CD4-positive, CD25-positive, alpha-beta regulatory T cell (primary cell): ENCODE measurements around the gene MCM10. TPM values are rescaled to one million over a fixed set of nuclear protein-coding genes. Genes with fewer than 3 reads are reported as not detected.
A peak's percentile ranks its signal among the peaks of the same experiment; 100 is the strongest.

ENCODE experiments used
- ATAC-seq, 2 donors: fragments of 150-1000 bp; cut with Tn5 transposase; one replicate each; pipeline ENCODE4 v1.10.0; 2021; ENCODE audit warnings: low read depth in 2 of 2, moderate number of reproducible peaks in 2 of 2, moderate library complexity in 1 of 2
- DNase-seq, 3 donors: peaks; one replicate each; pipeline versions ENCODE4 v3.0.0 to v3.0.0-alpha.2; 2012 to 2022; ENCODE audit warnings: mixed read lengths in 1 of 3
- H3K27ac ChIP-seq: one replicate; pipeline ENCODE4 v1.7.0; 2013; ENCODE audit warnings: mild to moderate bottlenecking, low read length; ENCODE audit not compliant: insufficient read depth, poor library complexity, severe bottlenecking
- H3K27me3 ChIP-seq: one replicate; pipeline ENCODE4 v1.7.0; 2013; ENCODE audit warnings: low read length; ENCODE audit not compliant: control insufficient read depth, insufficient read depth
- H3K36me3 ChIP-seq: one replicate; pipeline ENCODE4 v1.7.0; 2013; ENCODE audit warnings: mild to moderate bottlenecking, low read length, moderate library complexity; ENCODE audit not compliant: control insufficient read depth, insufficient read depth
- H3K4me1 ChIP-seq: 2 replicates; pipeline ENCODE4 v1.7.0; 2013; ENCODE audit warnings: mild to moderate bottlenecking, low read length; ENCODE audit not compliant: insufficient read depth, control insufficient read depth, poor library complexity, severe bottlenecking
- H3K4me3 ChIP-seq: one replicate; pipeline ENCODE4 v1.7.0; 2013; ENCODE audit warnings: low read depth, mild to moderate bottlenecking, low read length, moderate library complexity
- H3K9me3 ChIP-seq, 2 experiments: 1 replicate in 1 of 2; 2 replicates in 1 of 2; pipeline ENCODE4 v1.7.0; 2013; ENCODE audit warnings: low read length in 2 of 2, mild to moderate bottlenecking in 1 of 2, moderate library complexity in 1 of 2; ENCODE audit not compliant: control insufficient read depth in 2 of 2
- H3K27ac Mint-ChIP-seq, 3 donors: one replicate each; pipeline ENCODE4 v1.8.0; 2020 to 2022; ENCODE audit warnings: mild to moderate bottlenecking in 3 of 3, mixed read lengths in 3 of 3, moderate library complexity in 2 of 3
- H3K27me3 Mint-ChIP-seq: one replicate; pipeline ENCODE4 v1.8.0; 2022; ENCODE audit warnings: mild to moderate bottlenecking, mixed read lengths
- H3K36me3 Mint-ChIP-seq: one replicate; pipeline ENCODE4 v1.8.0; 2020; ENCODE audit warnings: mixed read lengths
- H3K4me1 Mint-ChIP-seq, 4 donors: one replicate each; pipeline ENCODE4 v1.8.0; 2020 to 2022; ENCODE audit warnings: mixed read lengths in 4 of 4, mild to moderate bottlenecking in 1 of 4
- H3K4me3 Mint-ChIP-seq, 4 donors: one replicate each; pipeline ENCODE4 v1.8.0; 2020 to 2022; ENCODE audit warnings: mild to moderate bottlenecking in 4 of 4, mixed read lengths in 4 of 4, moderate library complexity in 3 of 4
- H3K9me3 Mint-ChIP-seq, 7 donors: one replicate each; pipeline ENCODE4 v1.8.0; 2020 to 2022; ENCODE audit warnings: mixed read lengths in 7 of 7, mild to moderate bottlenecking in 3 of 7, moderate library complexity in 2 of 7
- polyA plus RNA-seq, 4 donors: library from polyadenylated mRNA; unstranded; fragments of 300-500 nt; fragmentation: Illumina TruSeq; gene quantifications; one replicate each; pipeline ENCODE4 v1.2.3, GENCODE V29; 2021
- total RNA-seq: library from RNA; stranded (reverse); gene quantifications from one replicate; pipeline ENCODE4 v1.2.3, GENCODE V29; 2022

The MCM10 gene
- total and polyA plus RNA-seq, 5 donors from 2014 or later, result 0.19 to 2.1 (median 0.52) TPM

DNA sequence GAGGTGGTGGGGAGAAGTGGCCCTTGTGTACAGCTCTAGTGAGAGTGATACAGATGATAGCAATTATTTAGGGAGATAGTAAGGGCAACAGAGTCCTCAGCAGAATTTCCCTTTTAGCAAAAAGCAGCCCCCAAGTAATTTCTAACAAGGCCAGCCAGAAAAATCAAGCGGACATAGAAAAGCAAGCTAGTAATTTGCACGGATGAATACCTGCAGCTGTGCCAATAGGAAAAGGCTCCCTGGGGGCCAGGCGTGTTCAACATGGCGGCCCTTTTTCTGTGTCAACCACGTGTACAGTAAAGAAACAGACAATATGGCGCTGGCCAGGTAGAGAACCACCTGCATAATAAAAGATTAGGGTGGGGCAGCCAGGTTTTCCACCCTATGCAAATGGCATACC is 7.4 kb downstream of the MCM10 start:
- Mint-ChIP-seq H3K9me3 (no peaks in the 10 kb centered on the region), H3K27me3 (no peaks in the 10 kb centered on the region), H3K4me3 (no peak overlapping the region), H3K36me3 (no peaks in the 10 kb centered on the region), H3K27ac (no peak overlapping the region), H3K4me1 (peaks cover 0 to 4% (median 4%) of the 10 kb centered on the region in 4 donors)
- Histone ChIP-seq H3K27ac (no peak overlapping the region), H3K4me3 (no peak overlapping the region), H3K36me3 (no peaks in the 10 kb centered on the region), H3K9me3 (no peaks in the 10 kb centered on the region), H3K27me3 (no peaks in the 10 kb centered on the region), H3K4me1 (no peaks in the 10 kb centered on the region)
- no peak for ATAC-seq
- no peak for DNase-seq

DNA sequence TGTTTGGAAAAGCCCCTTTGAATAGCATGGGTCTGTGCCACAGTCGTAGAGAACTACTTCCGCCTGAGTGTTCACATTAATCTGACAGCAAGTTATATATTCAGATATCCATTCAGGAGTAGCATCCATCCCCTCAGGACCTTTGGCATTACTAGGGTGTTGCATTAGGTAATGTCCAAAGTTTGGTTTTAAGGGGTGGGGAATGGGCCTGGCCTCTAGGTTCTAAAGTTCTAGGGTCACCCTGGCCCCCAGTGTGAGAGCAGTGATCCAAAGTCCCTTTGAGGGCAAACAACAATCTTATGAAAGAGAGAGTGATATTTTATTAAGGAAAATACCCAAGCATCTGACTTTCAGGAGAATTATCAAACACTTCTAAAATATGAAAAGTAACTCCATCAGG is 12.3 kb downstream of the MCM10 start:
- Histone ChIP-seq H3K9me3 (no peaks in the 10 kb centered on the region), H3K27ac (no peak overlapping the region), H3K4me1 (no peaks in the 10 kb centered on the region), H3K27me3 (no peaks in the 10 kb centered on the region), H3K4me3 (no peak overlapping the region), H3K36me3 (no peaks in the 10 kb centered on the region)
- Mint-ChIP-seq H3K9me3 (no peaks in the 10 kb centered on the region), H3K27ac (no peak overlapping the region), H3K36me3 (no peaks in the 10 kb centered on the region), H3K4me3 (no peak overlapping the region), H3K4me1 (peaks cover 0 to 2% (median 0%) of the 10 kb centered on the region in 4 donors), H3K27me3 (no peaks in the 10 kb centered on the region)
- ATAC-seq, result no peak
- DNase-seq, result no peak

DNA sequence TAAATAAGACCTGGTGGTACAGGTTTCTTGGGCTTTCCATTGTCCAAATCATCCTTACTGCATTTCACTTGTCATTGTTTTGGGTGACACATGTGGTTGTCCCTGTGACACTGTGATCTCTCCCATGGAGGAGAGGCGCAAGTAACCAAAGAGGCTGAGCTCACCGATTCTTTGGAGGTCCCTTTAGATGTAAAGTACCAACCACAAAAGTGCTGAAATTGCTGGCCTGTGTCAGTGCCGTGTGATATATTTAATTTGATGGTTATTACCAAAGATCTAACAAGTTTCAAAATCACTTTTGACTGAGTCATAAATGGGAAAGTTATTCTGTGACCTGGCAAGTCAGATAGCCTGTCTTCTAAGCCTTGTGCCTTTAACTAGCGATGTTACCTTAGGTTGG is 19.4 kb downstream of the MCM10 start:
- Mint-ChIP-seq H3K36me3 (no peaks in the 10 kb centered on the region), H3K27me3 (no peaks in the 10 kb centered on the region)
- ATAC-seq, result no peak

DNA sequence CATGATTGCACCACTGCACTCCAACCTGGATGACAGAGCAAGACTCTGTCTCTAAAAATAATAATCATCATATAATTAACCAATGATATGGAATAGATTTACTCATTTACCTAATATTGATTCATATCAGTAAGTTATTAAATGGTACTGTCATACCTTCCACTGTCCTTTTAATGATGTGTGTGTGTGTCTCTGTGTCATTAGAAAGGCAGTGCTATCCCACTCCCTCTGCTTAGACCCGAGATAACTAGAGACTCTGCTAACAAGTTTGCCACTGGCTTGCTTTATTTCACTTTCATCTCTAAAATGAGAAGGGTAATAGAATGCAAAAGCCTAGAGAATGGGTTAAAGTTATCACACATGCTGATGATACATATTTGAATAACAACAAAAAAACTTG is 21.1 kb downstream of the MCM10 start:
- no peaks in the 10 kb centered on the region for H3K36me3 Mint-ChIP-seq
- peaks cover 0 to 4% (median 0%) of the 10 kb centered on the region in 7 donors for H3K9me3 Mint-ChIP-seq
- no peaks in the 10 kb centered on the region for H3K27me3 Mint-ChIP-seq
- H3K4me1 Mint-ChIP-seq, result peaks cover 3 to 28% (median 7%) of the 10 kb centered on the region in 4 donors
- Histone ChIP-seq H3K27ac (no peak overlapping the region), H3K9me3 (no peaks in the 10 kb centered on the region), H3K4me1 (no peaks in the 10 kb centered on the region), H3K36me3 (no peaks in the 10 kb centered on the region), H3K27me3 (no peaks in the 10 kb centered on the region), H3K4me3 (no peak overlapping the region)
- ATAC-seq, result no peak
- no peak overlapping the region for H3K27ac Mint-ChIP-seq
- no peak overlapping the region for H3K4me3 Mint-ChIP-seq
- DNase-seq, result no peak

More for the DNA sequence above, 19.4 kb downstream of the MCM10 start:
- no peaks in the 10 kb centered on the region for H3K27me3 ChIP-seq
- H3K36me3 ChIP-seq, result no peaks in the 10 kb centered on the region
- H3K9me3 ChIP-seq, result no peaks in the 10 kb centered on the region
- Mint-ChIP-seq H3K4me3 (no peak overlapping the region), H3K27ac (peak overlapping the region in 2 of 3 donors; percentile 6 to 48), H3K4me1 (peaks cover 3 to 28% (median 7%) of the 10 kb centered on the region in 4 donors), H3K9me3 (peaks cover 0 to 2% (median 0%) of the 10 kb centered on the region in 7 donors)
- no peak overlapping the region for H3K27ac ChIP-seq
- H3K4me3 ChIP-seq, result peak overlapping the region; percentile 39
- no peaks in the 10 kb centered on the region for H3K4me1 ChIP-seq
- DNase-seq, result peak in 1 of 3 donors; percentile 16

GRCh38 chr10:13183625-13184024 is 22.3 kb downstream of the MCM10 start:
- DNase-seq (no peak), ATAC-seq (no peak)
- no peaks in the 10 kb centered on the region for H3K27me3 ChIP-seq
- Mint-ChIP-seq H3K9me3 (peaks cover 0 to 4% (median 0%) of the 10 kb centered on the region in 7 donors), H3K27me3 (no peaks in the 10 kb centered on the region), H3K4me3 (no peak overlapping the region), H3K4me1 (peaks cover 3 to 26% (median 7%) of the 10 kb centered on the region in 4 donors), H3K36me3 (no peaks in the 10 kb centered on the region), H3K27ac (no peak overlapping the region)
- H3K36me3 ChIP-seq, result no peaks in the 10 kb centered on the region
- no peaks in the 10 kb centered on the region for H3K4me1 ChIP-seq
- H3K27ac ChIP-seq, result no peak overlapping the region
- H3K4me3 ChIP-seq, result no peak overlapping the region
- no peaks in the 10 kb centered on the region for H3K9me3 ChIP-seq

GRCh38 chr10:13184276-13184675 is 22.9 kb downstream of the MCM10 start:
- no peak for DNase-seq
- H3K4me1 Mint-ChIP-seq, result peaks cover 3 to 21% (median 7%) of the 10 kb centered on the region in 4 donors
- no peaks in the 10 kb centered on the region for H3K36me3 Mint-ChIP-seq
- H3K9me3 Mint-ChIP-seq, result peaks cover 0 to 4% (median 0%) of the 10 kb centered on the region in 7 donors
- Histone ChIP-seq H3K36me3 (no peaks in the 10 kb centered on the region), H3K4me1 (no peaks in the 10 kb centered on the region), H3K27me3 (no peaks in the 10 kb centered on the region), H3K27ac (no peak overlapping the region), H3K9me3 (no peaks in the 10 kb centered on the region), H3K4me3 (no peak overlapping the region)
- H3K27me3 Mint-ChIP-seq, result no peaks in the 10 kb centered on the region
- no peak for ATAC-seq
- H3K4me3 Mint-ChIP-seq, result no peak overlapping the region
- no peak overlapping the region for H3K27ac Mint-ChIP-seq

- no peak overlapping the region for H3K4me3 ChIP-seq
- ATAC-seq, result no peak
- H3K4me1 ChIP-seq, result no peaks in the 10 kb centered on the region
- no peaks in the 10 kb centered on the region for H3K27me3 ChIP-seq
- no peaks in the 10 kb centered on the region for H3K27me3 Mint-ChIP-seq
- peak overlapping the region in 1 of 3 donors; percentile 32 for H3K27ac Mint-ChIP-seq
- H3K36me3 ChIP-seq, result no peaks in the 10 kb centered on the region
- no peaks in the 10 kb centered on the region for H3K9me3 ChIP-seq
- DNase-seq, result no peak
- H3K36me3 Mint-ChIP-seq, result no peaks in the 10 kb centered on the region
- peaks cover 0 to 4% (median 0%) of the 10 kb centered on the region in 7 donors for H3K9me3 Mint-ChIP-seq
- H3K27ac ChIP-seq, result no peak overlapping the region
- no peak overlapping the region for H3K4me3 Mint-ChIP-seq
- peaks cover 3 to 21% (median 7%) of the 10 kb centered on the region in 4 donors for H3K4me1 Mint-ChIP-seq
These were observed 23.6 kb downstream of the MCM10 start for GRCh38 chr10:13184730-13185514.

DNA sequence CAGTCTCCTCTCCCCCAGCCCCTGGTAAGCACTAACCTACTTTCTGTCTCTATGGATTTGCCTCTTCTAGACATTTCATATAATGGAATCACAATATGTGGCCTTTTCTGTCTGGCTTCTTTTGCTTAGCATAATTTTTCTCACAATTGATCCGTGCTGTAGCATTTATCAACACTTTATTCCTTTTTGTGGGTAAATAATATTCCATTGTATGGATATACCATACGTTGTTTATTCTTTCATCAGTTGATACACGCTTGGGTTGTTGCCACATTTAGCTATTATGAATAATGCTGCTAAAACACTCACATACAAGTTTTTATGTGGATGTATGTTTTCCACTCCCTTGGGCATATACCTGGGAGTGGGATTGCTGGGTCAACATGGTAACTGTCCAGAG is 25.8 kb downstream of the MCM10 start:
- Mint-ChIP-seq H3K27me3 (no peaks in the 10 kb centered on the region), H3K4me3 (no peak overlapping the region), H3K9me3 (peaks cover 0 to 4% (median 0%) of the 10 kb centered on the region in 7 donors), H3K36me3 (no peaks in the 10 kb centered on the region), H3K27ac (peak overlapping the region in 1 of 3 donors; percentile 3), H3K4me1 (peaks cover 0 to 7% (median 0%) of the 10 kb centered on the region in 4 donors)
- no peaks in the 10 kb centered on the region for H3K27me3 ChIP-seq
- H3K27ac ChIP-seq, result no peak overlapping the region
- no peaks in the 10 kb centered on the region for H3K36me3 ChIP-seq
- H3K4me1 ChIP-seq, result no peaks in the 10 kb centered on the region
- ATAC-seq, result no peak
- H3K9me3 ChIP-seq, result no peaks in the 10 kb centered on the region
- no peak overlapping the region for H3K4me3 ChIP-seq
- DNase-seq, result no peak
